ENCODE measurements around the gene KIF4A. TPM values are rescaled to one million over a fixed set of nuclear protein-coding genes. Genes with fewer than 3 reads are reported as not detected.

Gene KIF4A, protein sequence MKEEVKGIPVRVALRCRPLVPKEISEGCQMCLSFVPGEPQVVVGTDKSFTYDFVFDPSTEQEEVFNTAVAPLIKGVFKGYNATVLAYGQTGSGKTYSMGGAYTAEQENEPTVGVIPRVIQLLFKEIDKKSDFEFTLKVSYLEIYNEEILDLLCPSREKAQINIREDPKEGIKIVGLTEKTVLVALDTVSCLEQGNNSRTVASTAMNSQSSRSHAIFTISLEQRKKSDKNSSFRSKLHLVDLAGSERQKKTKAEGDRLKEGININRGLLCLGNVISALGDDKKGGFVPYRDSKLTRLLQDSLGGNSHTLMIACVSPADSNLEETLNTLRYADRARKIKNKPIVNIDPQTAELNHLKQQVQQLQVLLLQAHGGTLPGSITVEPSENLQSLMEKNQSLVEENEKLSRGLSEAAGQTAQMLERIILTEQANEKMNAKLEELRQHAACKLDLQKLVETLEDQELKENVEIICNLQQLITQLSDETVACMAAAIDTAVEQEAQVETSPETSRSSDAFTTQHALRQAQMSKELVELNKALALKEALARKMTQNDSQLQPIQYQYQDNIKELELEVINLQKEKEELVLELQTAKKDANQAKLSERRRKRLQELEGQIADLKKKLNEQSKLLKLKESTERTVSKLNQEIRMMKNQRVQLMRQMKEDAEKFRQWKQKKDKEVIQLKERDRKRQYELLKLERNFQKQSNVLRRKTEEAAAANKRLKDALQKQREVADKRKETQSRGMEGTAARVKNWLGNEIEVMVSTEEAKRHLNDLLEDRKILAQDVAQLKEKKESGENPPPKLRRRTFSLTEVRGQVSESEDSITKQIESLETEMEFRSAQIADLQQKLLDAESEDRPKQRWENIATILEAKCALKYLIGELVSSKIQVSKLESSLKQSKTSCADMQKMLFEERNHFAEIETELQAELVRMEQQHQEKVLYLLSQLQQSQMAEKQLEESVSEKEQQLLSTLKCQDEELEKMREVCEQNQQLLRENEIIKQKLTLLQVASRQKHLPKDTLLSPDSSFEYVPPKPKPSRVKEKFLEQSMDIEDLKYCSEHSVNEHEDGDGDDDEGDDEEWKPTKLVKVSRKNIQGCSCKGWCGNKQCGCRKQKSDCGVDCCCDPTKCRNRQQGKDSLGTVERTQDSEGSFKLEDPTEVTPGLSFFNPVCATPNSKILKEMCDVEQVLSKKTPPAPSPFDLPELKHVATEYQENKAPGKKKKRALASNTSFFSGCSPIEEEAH
- total RNA-seq: 0.76 and 23.8 TPM in 2 replicates

DNA sequence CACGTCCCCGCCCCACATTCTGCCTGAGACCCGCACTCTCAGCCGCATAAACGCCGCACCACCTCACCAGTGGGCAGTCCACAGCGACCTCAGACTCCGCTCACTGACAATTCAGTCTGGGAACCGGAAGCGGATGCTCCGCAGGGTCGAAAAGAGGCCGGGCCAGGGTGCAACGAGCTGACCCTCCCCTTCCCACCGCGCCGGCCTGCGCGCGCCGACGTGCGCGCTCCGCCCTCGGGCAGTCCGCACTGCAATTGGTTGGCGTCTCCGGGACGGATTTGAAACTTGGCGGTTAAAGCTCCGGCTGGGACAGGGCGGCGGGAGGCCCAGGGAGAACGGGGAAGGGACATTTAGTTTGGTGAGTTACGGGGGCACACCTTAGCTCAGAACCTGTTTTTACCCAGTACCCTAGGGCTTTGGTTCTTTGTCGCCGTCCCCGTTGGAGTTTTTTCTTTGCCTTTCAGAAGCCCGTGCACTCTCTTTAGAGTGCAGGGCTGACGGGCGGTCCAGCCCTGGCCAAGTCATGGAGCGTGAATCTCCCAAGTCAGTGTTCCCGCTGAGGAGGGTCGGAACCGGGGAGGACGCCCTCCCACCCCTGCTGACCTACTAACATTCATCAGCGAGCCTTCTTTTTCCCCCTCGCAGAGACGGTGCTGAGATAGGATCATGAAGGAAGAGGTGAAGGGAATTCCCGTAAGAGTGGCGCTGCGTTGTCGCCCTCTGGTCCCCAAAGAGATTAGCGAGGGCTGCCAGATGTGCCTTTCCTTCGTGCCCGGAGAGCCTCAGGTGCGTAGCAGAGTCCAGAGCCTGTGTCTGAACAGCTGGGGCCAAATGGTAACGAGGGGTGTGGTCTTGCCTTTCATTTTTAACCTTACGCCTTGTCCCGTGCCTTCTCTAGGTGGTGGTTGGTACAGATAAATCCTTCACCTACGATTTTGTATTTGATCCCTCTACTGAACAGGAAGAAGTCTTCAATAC is at the start of gene KIF4A, which contains the start of gene PDZD11:
KIF4A (plus strand) TSS at position 312 of the 978 bp plus-strand sequence; CDS start at position 667, 355 bp downstream.
PDZD11 (minus strand) TSS at position 135 of the 978 bp plus-strand sequence. CDS start 586 bp downstream, outside the sequence.

DNA sequence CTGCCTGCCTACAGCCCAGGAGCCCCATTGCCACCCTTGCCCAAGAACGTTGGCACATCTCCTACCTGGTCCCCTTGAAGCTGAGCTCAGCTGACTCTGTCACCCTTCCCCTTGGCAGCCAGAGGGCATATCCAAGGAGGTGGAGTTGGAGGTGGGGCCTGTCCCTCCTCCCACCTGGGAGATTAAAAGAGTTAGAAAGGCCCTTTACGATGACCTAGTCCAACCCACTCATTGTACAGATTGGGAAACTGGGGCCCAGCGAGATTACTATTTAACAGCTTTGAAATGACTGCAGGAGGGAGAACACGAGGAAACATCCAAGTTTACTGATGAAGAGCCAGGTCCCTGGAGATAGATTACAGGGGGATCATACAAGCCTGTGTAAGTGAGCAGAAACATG is 29.8 kb upstream of the KIF4A start, which contains the start of gene P2RY4:
P2RY4 (minus strand) TSS at position 101 of the 400 bp plus-strand sequence. CDS start 580 bp downstream, outside the sequence.

GRCh38 chrX:70268034-70268433 is 21.9 kb upstream of the KIF4A start, which contains the start of gene ARR3:
ARR3 (plus strand) TSS chrX:70268334; CDS start chrX:70269386, 1,052 bp downstream.

DNA sequence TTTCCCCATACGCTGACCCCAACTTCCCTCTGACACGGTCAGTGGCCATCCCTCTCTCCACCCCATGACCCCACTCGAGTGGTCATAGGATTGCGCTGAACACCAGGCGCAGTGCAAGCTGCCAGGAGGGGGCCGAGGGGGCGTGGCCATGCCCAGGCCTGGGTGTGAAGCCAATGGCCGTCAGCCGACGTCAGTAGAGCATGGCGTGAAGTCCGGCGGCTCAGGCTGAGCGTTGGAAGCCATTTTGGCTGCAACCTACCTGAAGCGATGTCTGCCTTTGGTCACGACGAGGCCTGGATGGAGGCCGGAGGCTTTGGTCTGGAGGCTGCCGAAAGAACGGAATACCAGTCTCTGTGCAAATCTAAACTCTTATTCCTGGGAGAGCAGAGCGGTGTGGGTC is 8.0 kb upstream of the KIF4A start, which contains the start of gene RAB41:
RAB41 (plus strand) TSS at position 222 of the 400 bp plus-strand sequence; CDS start at position 268, 46 bp downstream.

GRCh38 chrX:70422851-70423341 is 133.0 kb downstream of the KIF4A start, which contains the start of gene GDPD2:
GDPD2 (plus strand) TSS chrX:70423314; CDS start chrX:70424985, 1,671 bp downstream.

DNA sequence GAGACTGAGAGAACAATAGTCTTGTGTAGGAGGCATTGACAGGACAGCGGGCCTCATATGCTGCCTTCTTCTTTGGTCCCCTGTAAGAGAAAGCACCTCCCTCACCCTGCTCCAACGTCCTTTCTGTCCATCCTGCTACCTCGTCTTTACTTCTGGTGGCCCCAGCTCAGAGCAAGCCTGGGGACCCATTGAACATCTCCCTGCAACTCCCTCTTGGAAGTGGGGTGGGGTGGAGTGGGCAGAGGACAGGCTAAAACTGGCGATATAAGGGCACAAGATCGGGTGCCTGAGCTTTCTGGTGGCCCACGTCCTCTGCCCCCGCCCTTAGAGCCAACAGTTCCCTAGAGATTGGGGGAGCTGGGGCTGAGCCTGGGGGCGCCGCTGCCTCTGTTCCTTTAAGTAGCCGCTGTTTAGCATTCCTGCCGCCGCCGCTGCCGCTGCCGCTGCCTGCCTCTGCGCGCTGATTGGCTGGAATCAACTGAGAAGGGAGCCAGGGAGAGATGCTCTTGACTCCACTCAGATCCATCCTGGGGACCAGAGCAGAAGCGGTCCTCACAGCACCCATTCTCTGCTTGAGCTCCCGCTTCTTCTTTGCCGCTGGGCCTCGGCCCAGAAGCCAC is 154.5 kb downstream of the KIF4A start, which contains the start of gene DLG3:
DLG3 (plus strand) TSS at position 510 of the 620 bp plus-strand sequence. CDS start 367 bp downstream, outside the sequence.

Other genes with a start within 250 kb of the KIF4A start
- not detected in 2 replicates for gene AWAT2, start 240.2 kb upstream of the KIF4A start, total RNA-seq
- gene OTUD6A, start 227.6 kb upstream of the KIF4A start, total RNA-seq: not detected in 2 replicates
- gene IGBP1, start 156.7 kb upstream of the KIF4A start, total RNA-seq: 29.0 and 61.9 TPM in 2 replicates
- gene DGAT2L6, start 112.6 kb upstream of the KIF4A start, total RNA-seq: not detected in 2 replicates
- not detected in 2 replicates for gene AWAT1, start 55.4 kb upstream of the KIF4A start, total RNA-seq
- 0.13 TPM in 1 of 2 replicates, not detected in the other for gene P2RY4, start 29.9 kb upstream of the KIF4A start, total RNA-seq
- not detected in 2 replicates for gene ARR3, start 21.8 kb upstream of the KIF4A start, total RNA-seq
- not detected in 2 replicates for gene RAB41, start 7.9 kb upstream of the KIF4A start, total RNA-seq
- gene PDZD11, start 177 bp upstream of the KIF4A start, total RNA-seq: 52.2 and 58.7 TPM in 2 replicates
- 0.25 TPM in 1 of 2 replicates, not detected in the other for gene GDPD2, start 133.2 kb downstream of the KIF4A start, total RNA-seq
- gene DLG3, start 154.7 kb downstream of the KIF4A start, total RNA-seq: 17.3 and 22.1 TPM in 2 replicates